Thoracic aorta (tissue), 2 donors: Measurements from ENCODE around the gene HELB. TPM values are rescaled to one million over a fixed set of nuclear protein-coding genes. Genes with fewer than 3 reads are reported as not detected.

Source experiments
- ATAC-seq: fragments of 150-250 bp; one replicate; pipeline ENCODE4 v1.8.0; 2017; ENCODE audit warnings: low read depth; ENCODE audit not compliant: insufficient number of reproducible peaks, low FRiP score
- DNase-seq: peaks from one replicate; pipeline ENCODE4 v3.0.0-alpha.2; 2020; ENCODE audit warnings: low spot score
- H3K27ac ChIP-seq, 2 donors: fragments of 200-600 bp; sonication (generic); 1 replicate in 1 of 2; 2 replicates in 1 of 2; pipeline ENCODE4 v1.5.1; 2016; ENCODE audit warnings: mild to moderate bottlenecking in 2 of 2, moderate library complexity in 2 of 2
- H3K27me3 ChIP-seq: fragments of 200-600 bp; sonication (generic); replicated peaks from 2 replicates; pipeline ENCODE4 v1.6.0; 2016; ENCODE audit warnings: mild to moderate bottlenecking; ENCODE audit not compliant: insufficient read depth
- H3K36me3 ChIP-seq: fragments of 200-600 bp; sonication (generic); one replicate; pipeline ENCODE4 v1.5.1; 2016
- H3K4me1 ChIP-seq, 2 donors: fragments of 200-600 bp; sonication (generic); 1 replicate in 1 of 2; 2 replicates in 1 of 2; pipeline versions ENCODE4 v1.5.1 to v1.6.0; 2016; ENCODE audit warnings: low read depth in 2 of 2, mild to moderate bottlenecking in 1 of 2; ENCODE audit not compliant: control insufficient read depth in 1 of 2
- H3K4me3 ChIP-seq: fragments of 200-600 bp; sonication (generic); 2 replicates; pipeline ENCODE4 v1.5.1; 2016; ENCODE audit warnings: mild to moderate bottlenecking
- H3K9me3 ChIP-seq: fragments of 200-600 bp; sonication (generic); 2 replicates; pipeline ENCODE4 v1.5.1; 2016
- CTCF ChIP-seq: fragments of 200-600 bp; sonication (generic); IDR thresholded peaks from one replicate; pipeline ENCODE4 v1.5.1; 2019; ENCODE audit warnings: antibody characterized with exemption
- total RNA-seq, 2 donors: library from RNA; depleted of rRNA; stranded (reverse); fragments of >200 nt; gene quantifications; one replicate each; pipeline versions ENCODE4 v1.1.0 to v1.2.3, GENCODE V29; 2016

HELB gene
- total RNA-seq, 2 donors from 2014 or later, result 1.2 to 10.2 TPM

- no peak overlapping the region for H3K4me3 ChIP-seq
- H3K4me1 ChIP-seq, result no peaks in the 10 kb centered on the region
- no peaks in the 10 kb centered on the region for H3K27me3 ChIP-seq
- no peaks in the 10 kb centered on the region for H3K9me3 ChIP-seq
- no peak overlapping the region for H3K27ac ChIP-seq
- no peaks in the 10 kb centered on the region for H3K36me3 ChIP-seq
- ATAC-seq (no peak), DNase-seq (no peak)
- no peak for TF ChIP-seq CTCF
Measured at GRCh38 chr12:66379616-66380015, 77.3 kb downstream of the HELB start.

GRCh38 chr12:66380769-66381535, 78.7 kb downstream of the HELB start:
- ATAC-seq, result no peak
- no peaks in the 10 kb centered on the region for H3K27me3 ChIP-seq

GRCh38 chr12:66387117-66387516, 84.8 kb downstream of the HELB start:
- DNase-seq, result no peak
- no peak for ATAC-seq
- no peaks in the 10 kb centered on the region for H3K4me1 ChIP-seq
- H3K27me3 ChIP-seq, result no peaks in the 10 kb centered on the region
- H3K9me3 ChIP-seq, result no peaks in the 10 kb centered on the region
- H3K4me3 ChIP-seq, result no peak overlapping the region
- TF ChIP-seq CTCF, result no peak
- H3K27ac ChIP-seq, result no peak overlapping the region
- H3K36me3 ChIP-seq, result no peaks in the 10 kb centered on the region

More at GRCh38 chr12:66380769-66381535, 78.7 kb downstream of the HELB start:
- no peak for DNase-seq
- TF ChIP-seq CTCF, result no peak
- H3K9me3 ChIP-seq, result no peaks in the 10 kb centered on the region
- no peaks in the 10 kb centered on the region for H3K36me3 ChIP-seq
- H3K4me3 ChIP-seq, result no peak overlapping the region
- no peaks in the 10 kb centered on the region for H3K4me1 ChIP-seq
- H3K27ac ChIP-seq, result no peak overlapping the region

Other genes starting within 250 kb of the HELB start
- gene LLPH, start 171.7 kb upstream of the HELB start, total RNA-seq, result 1 to 10 TPM; 5.0 to 8.1 TPM
- gene TMBIM4, start 132.5 kb upstream of the HELB start, total RNA-seq, result 100 to 1,000 TPM; 114 to 161 TPM
- gene IRAK3, start 113.3 kb upstream of the HELB start, total RNA-seq, result 10 to 100 TPM; 29.8 to 67.9 TPM